ENCODE results near the gene NHERF1.

NHERF1 gene

GRCh38 chr17:74768069-74768762 is 19.8 kb downstream of the NHERF1 start:
- no peak for DNase-seq (ENCODE audit: low spot score)

- DNase-seq (ENCODE audit: low spot score), result no peak
Observed at GRCh38 chr17:74768763-74769114, 20.3 kb downstream of the NHERF1 start.

GRCh38 chr17:74769266-74769855 is 20.9 kb downstream of the NHERF1 start:
- DNase-seq (ENCODE audit: low spot score), result no peak

GRCh38 chr17:74769856-74770497 is 21.5 kb downstream of the NHERF1 start:
- DNase-seq (ENCODE audit: low spot score), result no peak

GRCh38 chr17:74770498-74771318 is 22.3 kb downstream of the NHERF1 start:
- peak; percentile 92 for DNase-seq (ENCODE audit: low spot score)

GRCh38 chr17:74771319-74771914 is 23.0 kb downstream of the NHERF1 start:
- DNase-seq (ENCODE audit: low spot score), result no peak

GRCh38 chr17:74772053-74772452 is 23.6 kb downstream of the NHERF1 start:
- DNase-seq (ENCODE audit: low spot score), result no peak

- no peak for DNase-seq (ENCODE audit: low spot score)
Observed at GRCh38 chr17:74773414-74773813, 25.0 kb downstream of the NHERF1 start.

GRCh38 chr17:74773871-74774286 is 25.5 kb downstream of the NHERF1 start:
- DNase-seq (ENCODE audit: low spot score), result no peak

GRCh38 chr17:74775409-74776043 is 27.1 kb downstream of the NHERF1 start:
- no peak for DNase-seq (ENCODE audit: low spot score)

GRCh38 chr17:74776044-74776962 is 27.9 kb downstream of the NHERF1 start, which contains the start of gene NAT9:
TSS of gene NAT9 (minus strand) at chr17:74776345. CDS start at chr17:74775698, 647 bp downstream.
- DNase-seq (ENCODE audit: low spot score), result peak; percentile 99

- DNase-seq (ENCODE audit: low spot score), result no peak
Observed at GRCh38 chr17:74776990-74777389, 28.6 kb downstream of the NHERF1 start.

GRCh38 chr17:74777901-74778515 is 29.6 kb downstream of the NHERF1 start:
- DNase-seq (ENCODE audit: low spot score), result no peak

- DNase-seq (ENCODE audit: low spot score), result no peak
Observed at GRCh38 chr17:74778960-74779359, 30.5 kb downstream of the NHERF1 start.

- no peak for DNase-seq (ENCODE audit: low spot score)
Observed at GRCh38 chr17:74779501-74779900, 31.1 kb downstream of the NHERF1 start.

- DNase-seq (ENCODE audit: low spot score), result no peak
Observed at GRCh38 chr17:74779948-74780400, 31.5 kb downstream of the NHERF1 start.

- peak; percentile 87 for DNase-seq (ENCODE audit: low spot score)
Observed at GRCh38 chr17:74780443-74781238, 32.2 kb downstream of the NHERF1 start.

GRCh38 chr17:74782571-74782970 is 34.1 kb downstream of the NHERF1 start:
- no peak for DNase-seq (ENCODE audit: low spot score)
